Upper lobe of left lung (tissue), 4 donors: Measurements from ENCODE around the gene CAP2.

Experiments
- EP300 ChIP-seq, 4 donors: sonication (generic); formaldehyde crosslinking; IDR thresholded peaks; one replicate each; pipeline ENCODE4 v1.5.1; 2017; ENCODE audit warnings: antibody characterized with exemption in 4 of 4, control low read depth in 2 of 4
- POLR2A ChIP-seq, 4 donors: fragments of 450-650 bp; IDR thresholded peaks; one replicate each; pipeline ENCODE4 v1.5.1; 2016 to 2017; ENCODE audit warnings: antibody characterized with exemption in 4 of 4, mild to moderate bottlenecking in 2 of 4
- POLR2AphosphoS5 ChIP-seq, 2 donors: sonication (generic); formaldehyde crosslinking; IDR thresholded peaks; one replicate each; pipeline ENCODE4 v1.5.1; 2017; ENCODE audit warnings: antibody characterized with exemption in 2 of 2
- TF ChIP-seq, protein P1 (sequence below), 6 experiments: fragments of 450-650 bp in 4 of 6; fragments of 200-600 bp in 2 of 6; sonication (generic) in 2 of 6; IDR thresholded peaks; one replicate each; pipeline ENCODE4 v1.5.1; 2016 to 2019; ENCODE audit warnings: antibody characterized with exemption in 6 of 6

DNA sequence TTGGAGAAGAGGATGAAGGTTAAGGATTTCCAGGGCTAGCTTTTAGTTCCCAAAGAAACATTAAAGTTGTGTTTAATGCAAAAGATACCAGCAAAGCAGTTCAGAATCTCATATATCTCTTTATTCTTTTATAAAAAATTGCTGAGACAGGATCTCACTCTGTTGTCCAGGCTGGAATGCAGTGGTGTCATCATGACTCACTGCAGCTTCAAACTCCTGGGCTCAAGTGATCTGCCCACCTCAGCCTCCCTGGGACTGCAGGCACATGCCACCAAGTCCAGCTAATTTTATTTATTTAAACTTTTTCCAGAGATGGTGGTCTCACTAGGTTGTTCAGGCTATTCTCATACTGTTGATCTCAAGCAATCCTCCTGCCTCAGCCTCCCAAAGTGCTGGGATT, 41.1 kb upstream of the CAP2 start:
- TF ChIP-seq, protein P1, sequence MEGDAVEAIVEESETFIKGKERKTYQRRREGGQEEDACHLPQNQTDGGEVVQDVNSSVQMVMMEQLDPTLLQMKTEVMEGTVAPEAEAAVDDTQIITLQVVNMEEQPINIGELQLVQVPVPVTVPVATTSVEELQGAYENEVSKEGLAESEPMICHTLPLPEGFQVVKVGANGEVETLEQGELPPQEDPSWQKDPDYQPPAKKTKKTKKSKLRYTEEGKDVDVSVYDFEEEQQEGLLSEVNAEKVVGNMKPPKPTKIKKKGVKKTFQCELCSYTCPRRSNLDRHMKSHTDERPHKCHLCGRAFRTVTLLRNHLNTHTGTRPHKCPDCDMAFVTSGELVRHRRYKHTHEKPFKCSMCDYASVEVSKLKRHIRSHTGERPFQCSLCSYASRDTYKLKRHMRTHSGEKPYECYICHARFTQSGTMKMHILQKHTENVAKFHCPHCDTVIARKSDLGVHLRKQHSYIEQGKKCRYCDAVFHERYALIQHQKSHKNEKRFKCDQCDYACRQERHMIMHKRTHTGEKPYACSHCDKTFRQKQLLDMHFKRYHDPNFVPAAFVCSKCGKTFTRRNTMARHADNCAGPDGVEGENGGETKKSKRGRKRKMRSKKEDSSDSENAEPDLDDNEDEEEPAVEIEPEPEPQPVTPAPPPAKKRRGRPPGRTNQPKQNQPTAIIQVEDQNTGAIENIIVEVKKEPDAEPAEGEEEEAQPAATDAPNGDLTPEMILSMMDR (IDR thresholded peaks at IDR 0.05): no peak
- TF ChIP-seq POLR2A (IDR thresholded peaks at IDR 0.05) (no peak), POLR2AphosphoS5 (IDR thresholded peaks at IDR 0.05) (no peak), EP300 (IDR thresholded peaks at IDR 0.05) (no peak)
